Measurements from ENCODE around the gene SYTL1.

SYTL1 gene

GRCh38 chr1:27364696-27365371 lies 23.0 kb downstream of the SYTL1 start:
- DNase-seq (ENCODE audit: low spot score) = no peak

GRCh38 chr1:27365372-27366112 lies 23.7 kb downstream of the SYTL1 start:
- DNase-seq (ENCODE audit: low spot score) = peak; percentile 78

GRCh38 chr1:27366113-27366410 lies 24.2 kb downstream of the SYTL1 start:
- peak; percentile 69 for DNase-seq (ENCODE audit: low spot score)

- peak; percentile 16 for DNase-seq (ENCODE audit: low spot score)
These were observed 24.8 kb downstream of the SYTL1 start, which contains the start of gene MAP3K6 for GRCh38 chr1:27366411-27367159. Gene MAP3K6, minus strand, starts transcription at chr1:27366961. Its CDS starts 364 bp downstream, at chr1:27366597.

- DNase-seq (ENCODE audit: low spot score) = no peak
These were observed 25.4 kb downstream of the SYTL1 start for GRCh38 chr1:27367160-27367650.

- no peak for DNase-seq (ENCODE audit: low spot score)
These were observed 27.2 kb downstream of the SYTL1 start for GRCh38 chr1:27368869-27369582.

GRCh38 chr1:27372022-27372807 lies 30.4 kb downstream of the SYTL1 start:
- DNase-seq (ENCODE audit: low spot score) = no peak

- DNase-seq (ENCODE audit: low spot score) = no peak
These were observed 31.2 kb downstream of the SYTL1 start for GRCh38 chr1:27372808-27373690.

GRCh38 chr1:27374362-27375086 lies 32.7 kb downstream of the SYTL1 start, which contains the start of gene FCN3:
Gene FCN3, minus strand, starts transcription at chr1:27374824. Its CDS starts 6 bp downstream, at chr1:27374818.
- no peak for DNase-seq (ENCODE audit: low spot score)

GRCh38 chr1:27377760-27378495 lies 36.1 kb downstream of the SYTL1 start:
- DNase-seq (ENCODE audit: low spot score) = no peak

GRCh38 chr1:27379564-27380122 lies 37.8 kb downstream of the SYTL1 start:
- no peak for DNase-seq (ENCODE audit: low spot score)

GRCh38 chr1:27380224-27380623 lies 38.4 kb downstream of the SYTL1 start:
- no peak for DNase-seq (ENCODE audit: low spot score)

- no peak for DNase-seq (ENCODE audit: low spot score)
These were observed 39.2 kb downstream of the SYTL1 start for GRCh38 chr1:27380766-27381733.

- no peak for DNase-seq (ENCODE audit: low spot score)
These were observed 40.3 kb downstream of the SYTL1 start for GRCh38 chr1:27381969-27382762.

- DNase-seq (ENCODE audit: low spot score) = no peak
These were observed 41.3 kb downstream of the SYTL1 start, which contains the start of gene CD164L2 for GRCh38 chr1:27383039-27383605. Gene CD164L2, minus strand, starts transcription at chr1:27383333. Its CDS starts 94 bp downstream, at chr1:27383239.

GRCh38 chr1:27383661-27384060 lies 41.8 kb downstream of the SYTL1 start:
- no peak for DNase-seq (ENCODE audit: low spot score)
